Stimulated activated CD4-positive, alpha-beta T cell treated with anti-CD3 and anti-CD28 coated beads, Interleukin-15, amount 100 ng/mL, for 1 hour (primary cell): ENCODE measurements around the gene NAV1.
"Not testable (repeated sequence)": the region's sequence is repeated elsewhere in the genome, so short reads cannot be mapped to it uniquely, and the experiment has no call there.

Source experiments
- DNase-seq, 2 donors: peaks; one replicate each; pipeline ENCODE4 v3.0.0-alpha.2; 2020; ENCODE audit warnings: low read depth in 1 of 2, low spot score in 1 of 2

NAV1 gene

GRCh38 chr1:201565024-201565730, 26.2 kb downstream of the NAV1 start:
- no peak for DNase-seq

- DNase-seq: no peak
These were observed 27.0 kb downstream of the NAV1 start for GRCh38 chr1:201565771-201566528.

DNA sequence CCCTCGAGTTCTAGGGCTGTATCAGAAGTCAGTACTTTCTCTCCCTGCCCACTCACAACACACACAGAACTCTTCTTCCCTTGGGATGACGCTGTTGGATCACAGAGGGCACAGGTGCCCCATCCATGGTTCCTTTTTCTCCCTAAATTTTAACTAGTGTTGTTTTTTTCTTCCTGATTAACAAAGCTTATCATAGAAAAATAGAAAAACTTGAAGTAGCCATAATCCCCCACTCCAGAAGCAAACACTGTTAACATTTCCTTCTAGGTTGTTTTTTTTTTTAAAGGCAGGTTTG, 27.5 kb downstream of the NAV1 start:
- DNase-seq: no peak

GRCh38 chr1:201566933-201567801, 28.2 kb downstream of the NAV1 start:
- DNase-seq: no peak

- no peak for DNase-seq
These were observed 29.3 kb downstream of the NAV1 start for GRCh38 chr1:201568265-201568664.

DNA sequence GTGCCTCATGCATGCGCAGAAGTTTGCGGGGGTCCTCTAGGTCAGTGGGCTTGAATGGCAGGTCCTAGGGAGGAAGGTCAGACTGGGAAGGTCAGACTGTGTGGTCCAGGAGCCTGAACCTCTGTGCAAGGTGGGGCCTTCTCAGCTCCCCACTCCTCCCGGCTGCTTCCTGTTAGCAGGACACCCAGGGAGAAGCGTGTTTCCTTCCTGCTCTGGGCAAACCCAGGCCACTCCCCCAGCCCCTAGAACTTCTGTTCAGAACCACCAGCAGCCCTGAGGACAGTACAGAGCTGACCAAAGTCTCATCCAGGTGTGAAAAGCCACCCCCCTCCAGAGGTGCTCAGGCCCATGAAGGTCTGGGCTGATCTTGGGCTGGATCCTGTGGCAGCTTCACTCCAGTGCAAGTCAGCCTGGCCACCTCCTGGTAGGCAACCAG, 29.9 kb downstream of the NAV1 start:
- DNase-seq: no peak

GRCh38 chr1:201570181-201570885, 31.4 kb downstream of the NAV1 start:
- DNase-seq: no peak

- DNase-seq: no peak
These were observed 32.1 kb downstream of the NAV1 start for GRCh38 chr1:201570886-201571624.

GRCh38 chr1:201573030-201573429, 34.1 kb downstream of the NAV1 start:
- DNase-seq: no peak

- no peak for DNase-seq
These were observed 35.0 kb downstream of the NAV1 start for GRCh38 chr1:201573923-201574322.

- no peak for DNase-seq
These were observed 37.0 kb downstream of the NAV1 start for GRCh38 chr1:201575912-201576311.

- DNase-seq: no peak
These were observed 38.0 kb downstream of the NAV1 start for GRCh38 chr1:201576914-201577313.

DNA sequence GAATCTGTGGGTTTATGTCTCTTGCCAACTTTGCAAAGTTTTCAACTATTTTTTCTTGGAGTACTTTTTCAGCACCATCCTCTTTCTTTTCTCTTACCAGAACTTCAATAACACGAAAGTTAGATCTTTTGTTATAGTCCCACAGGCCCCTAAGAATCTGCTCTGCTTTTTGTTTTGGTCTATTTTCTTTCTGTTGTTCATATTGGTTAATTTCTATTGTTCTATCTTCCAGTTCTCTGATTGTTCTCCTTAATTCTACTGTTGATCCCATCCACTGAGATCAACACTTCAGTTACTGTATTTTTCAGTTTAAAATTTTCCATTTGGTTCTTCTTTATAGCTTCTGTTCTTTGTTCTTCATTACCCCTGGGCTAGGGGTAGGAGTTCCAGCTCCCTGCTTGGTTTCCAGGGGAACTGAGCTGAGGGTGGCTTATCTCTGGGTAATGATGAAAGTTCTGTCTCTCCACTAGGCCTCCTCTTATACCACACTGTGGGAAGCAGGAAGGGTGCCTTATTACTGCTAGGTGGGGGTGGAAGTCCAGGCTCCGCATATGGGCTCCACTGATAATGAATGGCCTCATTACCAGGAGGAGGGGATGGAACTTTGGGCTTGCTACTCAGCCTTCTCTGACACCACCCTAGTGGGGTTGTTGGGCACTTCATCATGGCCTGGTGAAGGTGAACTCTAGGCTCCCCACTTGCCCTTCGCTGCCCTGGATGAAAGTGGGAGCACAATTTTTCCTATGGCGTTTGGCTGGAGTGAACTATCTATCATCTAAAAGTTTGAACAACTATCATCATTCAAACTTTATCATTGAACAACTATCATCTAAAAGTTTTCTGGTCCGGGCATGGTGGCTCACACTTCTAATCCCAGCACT, 39.3 kb downstream of the NAV1 start:
- no peak for DNase-seq

DNA sequence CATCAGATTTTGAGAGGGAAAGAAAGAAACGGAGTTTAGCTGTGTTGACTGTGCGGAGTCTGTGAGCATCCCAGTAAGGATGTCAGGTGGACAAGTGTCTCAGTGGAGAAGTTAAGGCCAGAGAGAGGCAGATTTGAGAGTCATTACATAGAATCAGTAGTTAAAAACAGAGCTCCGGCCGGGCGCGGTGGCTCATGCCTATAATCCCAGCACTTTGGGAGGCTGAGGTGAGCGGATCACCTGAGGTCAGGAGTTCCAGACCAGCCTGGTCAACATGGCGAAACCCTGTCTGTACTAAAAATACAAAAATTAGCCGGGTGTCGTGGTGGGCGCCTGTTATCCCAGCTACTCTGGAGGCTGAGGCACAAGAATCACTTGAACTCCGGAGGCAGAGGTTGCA, 42.4 kb downstream of the NAV1 start:
- DNase-seq: not testable (repeated sequence)

GRCh38 chr1:201582705-201583442, 43.9 kb downstream of the NAV1 start:
- no peak for DNase-seq

GRCh38 chr1:201583663-201584062, 44.7 kb downstream of the NAV1 start:
- no peak for DNase-seq

- no peak for DNase-seq
These were observed 45.7 kb downstream of the NAV1 start for GRCh38 chr1:201584471-201585092.

DNA sequence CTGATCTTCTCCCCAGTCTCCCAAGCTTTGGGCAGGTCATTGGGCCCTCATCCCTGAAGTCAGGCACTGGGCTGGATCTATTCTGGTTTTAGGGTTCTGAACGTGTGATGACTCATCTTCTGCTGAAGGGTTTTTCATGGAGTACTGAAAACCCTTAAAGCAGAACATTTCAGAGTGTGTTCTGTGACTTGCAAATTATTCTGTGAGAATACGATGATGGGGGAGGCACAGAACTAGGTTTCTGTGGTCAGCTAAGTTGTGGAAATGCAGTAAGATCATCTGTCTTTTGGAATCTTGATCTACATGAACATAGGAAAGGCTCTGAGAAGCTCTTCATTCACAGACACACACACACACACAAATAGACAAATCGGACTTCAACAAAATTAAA, 46.2 kb downstream of the NAV1 start:
- no peak for DNase-seq
